ENCODE data around the gene SOWAHC.

DNA sequence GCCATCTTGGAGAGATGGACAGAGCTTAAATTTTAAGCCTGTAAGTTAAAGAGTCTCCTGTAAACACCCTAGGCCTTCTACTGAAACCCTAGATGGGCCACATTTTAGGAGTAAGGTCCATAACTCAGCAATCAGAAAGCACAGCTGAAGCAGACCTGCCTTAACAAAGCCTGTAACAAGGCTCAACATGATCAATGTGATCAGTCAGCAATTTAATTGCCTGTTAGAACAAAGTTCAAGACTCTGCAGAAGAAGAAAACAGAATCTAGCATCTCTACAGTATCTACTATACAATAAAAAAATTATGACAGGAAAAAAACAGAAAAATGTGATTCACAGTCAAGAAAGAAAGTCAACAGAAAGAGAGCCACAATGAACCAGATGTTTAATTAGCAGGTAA lies 27.5 kb upstream of the SOWAHC start:
- TF ChIP-seq POLR2A (IDR thresholded peaks at IDR 0.05) = no peak
- TF ChIP-seq, protein P1, sequence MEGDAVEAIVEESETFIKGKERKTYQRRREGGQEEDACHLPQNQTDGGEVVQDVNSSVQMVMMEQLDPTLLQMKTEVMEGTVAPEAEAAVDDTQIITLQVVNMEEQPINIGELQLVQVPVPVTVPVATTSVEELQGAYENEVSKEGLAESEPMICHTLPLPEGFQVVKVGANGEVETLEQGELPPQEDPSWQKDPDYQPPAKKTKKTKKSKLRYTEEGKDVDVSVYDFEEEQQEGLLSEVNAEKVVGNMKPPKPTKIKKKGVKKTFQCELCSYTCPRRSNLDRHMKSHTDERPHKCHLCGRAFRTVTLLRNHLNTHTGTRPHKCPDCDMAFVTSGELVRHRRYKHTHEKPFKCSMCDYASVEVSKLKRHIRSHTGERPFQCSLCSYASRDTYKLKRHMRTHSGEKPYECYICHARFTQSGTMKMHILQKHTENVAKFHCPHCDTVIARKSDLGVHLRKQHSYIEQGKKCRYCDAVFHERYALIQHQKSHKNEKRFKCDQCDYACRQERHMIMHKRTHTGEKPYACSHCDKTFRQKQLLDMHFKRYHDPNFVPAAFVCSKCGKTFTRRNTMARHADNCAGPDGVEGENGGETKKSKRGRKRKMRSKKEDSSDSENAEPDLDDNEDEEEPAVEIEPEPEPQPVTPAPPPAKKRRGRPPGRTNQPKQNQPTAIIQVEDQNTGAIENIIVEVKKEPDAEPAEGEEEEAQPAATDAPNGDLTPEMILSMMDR (IDR thresholded peaks at IDR 0.05) = no peak

All from Peyer's patch (tissue), 4 donors.